HCT116 (cell line): ENCODE results near the gene CASZ1. TPM values are rescaled to one million over a fixed set of nuclear protein-coding genes. Genes with fewer than 3 reads are reported as not detected.

ENCODE experiments used
- ATAC-seq: fragments of 200-7000 bp; cut with Tn5 transposase; 2 replicates; pipeline ENCODE4 v1.9.1; 2020; ENCODE audit warnings: mild to moderate bottlenecking, moderate library complexity
- BruUV-seq: library from RNA; stranded (reverse); fragments of 400-500 nt; replicated peaks from 2 replicates; lab custom pipeline; 2021; lab: Mats Ljungman, UMichigan
- CTCF ChIA-PET: fragments of 300-600 bp; sonication (Branson Sonifier 250); formaldehyde crosslinking; loops from one replicate; lab custom pipeline; 2021; ENCODE audit warnings: antibody characterized with exemption; lab: Charles Lee
- POLR2A ChIA-PET: fragments of 300-600, 350-600 bp; sonication (Branson Sonifier 250); formaldehyde crosslinking; loops from one replicate; lab custom pipeline; 2021; ENCODE audit warnings: antibody characterized with exemption; lab: Charles Lee
- RAD21 ChIA-PET, 2 experiments: fragments of 300-600 bp; sonication (Branson Sonifier 250); formaldehyde crosslinking; loops; one replicate each; lab custom pipeline; 2023; ENCODE audit warnings: low total read pairs in 2 of 2; ENCODE audit not compliant: uncharacterized antibody in 2 of 2, unreplicated experiment in 2 of 2, low non-redundant PET in 1 of 2; lab: Charles Lee
- DNase-seq: peaks from one replicate; pipeline ENCODE4 v3.0.0-alpha.2; 2010; ENCODE audit warnings: low read depth, low spot score
- H2AFZ ChIP-seq: fragments of 200-600 bp; shearing (Covaris generic), sonication (generic); 2 replicates; pipeline ENCODE4 v1.6.1; 2017; ENCODE audit warnings: low read depth, mixed run types, mixed read lengths, antibody characterized with exemption, low read length; ENCODE audit not compliant: poor library complexity, severe bottlenecking
- H3K27ac ChIP-seq: 2 replicates; pipeline ENCODE4 v1.5.1; 2012; ENCODE audit warnings: low read depth, low read length
- H3K27me3 ChIP-seq: fragments of 200-600 bp; sonication (generic); 2 replicates; pipeline ENCODE4 v1.6.1; 2016; ENCODE audit warnings: mixed run types, low read length, mixed read lengths; ENCODE audit not compliant: insufficient read depth
- H3K36me3 ChIP-seq, 2 experiments: fragments of 200-500 bp in 1 of 2; fragments of 200-600 bp in 1 of 2; sonication (Bioruptor generic) in 1 of 2; sonication (generic) in 1 of 2; 2 replicates each; pipeline versions ENCODE4 v1.5.1 to v1.6.1; 2014 to 2016; ENCODE audit warnings: low read length in 2 of 2, inconsistent platforms in 1 of 2, mixed read lengths in 1 of 2, mixed run types in 1 of 2; ENCODE audit not compliant: insufficient read depth in 2 of 2, control insufficient read depth in 1 of 2
- H3K4me1 ChIP-seq, 2 experiments: fragments of 200-600 bp in 1 of 2; sonication (generic) in 1 of 2; 2 replicates each; pipeline versions ENCODE4 v1.5.1 to v1.6.1; 2012 to 2017; ENCODE audit warnings: low read length in 2 of 2, inconsistent platforms in 1 of 2, mild to moderate bottlenecking in 1 of 2, mixed read lengths in 1 of 2, mixed run types in 1 of 2, moderate library complexity in 1 of 2; ENCODE audit not compliant: insufficient read depth in 2 of 2, control insufficient read depth in 1 of 2
- H3K4me2 ChIP-seq: fragments of 200-600 bp; sonication (generic); 2 replicates; pipeline ENCODE4 v1.6.1; 2017; ENCODE audit warnings: mixed run types, low read length, mixed read lengths
- H3K4me3 ChIP-seq, 2 experiments: fragments of 200-600 bp in 1 of 2; sonication (generic) in 1 of 2; replicated peaks in 1 of 2; 2 replicates each; pipeline ENCODE4 v1.5.1; 2011 to 2016; ENCODE audit warnings: low read length in 2 of 2, control low read depth in 1 of 2, low read depth in 1 of 2, mild to moderate bottlenecking in 1 of 2, mixed read lengths in 1 of 2, mixed run types in 1 of 2
- H3K79me2 ChIP-seq: fragments of 200-600 bp; sonication (generic); 2 replicates; pipeline ENCODE4 v1.6.1; 2017; ENCODE audit warnings: mild to moderate bottlenecking, mixed run types, low read length, moderate library complexity, mixed read lengths; ENCODE audit not compliant: insufficient read depth
- H3K9ac ChIP-seq: fragments of 200-600 bp; sonication (generic); 2 replicates; pipeline ENCODE4 v1.6.1; 2016; ENCODE audit warnings: low read length, mixed read lengths
- H3K9me2 ChIP-seq: fragments of 200-600 bp; sonication (generic), shearing (Covaris generic); 2 replicates; pipeline ENCODE4 v1.6.1; 2017; ENCODE audit warnings: mixed run types, mild to moderate bottlenecking, moderate library complexity; ENCODE audit not compliant: insufficient read depth
- H3K9me3 ChIP-seq, 2 experiments: fragments of 200-500 bp in 1 of 2; fragments of 200-600 bp in 1 of 2; sonication (Bioruptor generic) in 1 of 2; sonication (generic) in 1 of 2; 2 replicates each; pipeline ENCODE4 v1.6.1; 2014 to 2017; ENCODE audit warnings: low read length in 2 of 2, mixed read lengths in 2 of 2, inconsistent platforms in 1 of 2, low read depth in 1 of 2, mild to moderate bottlenecking in 1 of 2, mixed run types in 1 of 2, moderate library complexity in 1 of 2; ENCODE audit not compliant: control insufficient read depth in 1 of 2, insufficient read depth in 1 of 2
- H4K20me1 ChIP-seq: fragments of 200-600 bp; sonication (generic), shearing (Covaris generic); 2 replicates; pipeline ENCODE4 v1.6.1; 2017; ENCODE audit warnings: mixed run types, mild to moderate bottlenecking, moderate library complexity; ENCODE audit not compliant: insufficient read depth
- CEBPB ChIP-seq: IDR thresholded peaks from 2 replicates; pipeline ENCODE4 v1.6.1; 2012; ENCODE audit warnings: low read depth
- EGR1 ChIP-seq: IDR thresholded peaks from 2 replicates; pipeline ENCODE4 v1.6.1; 2012; ENCODE audit warnings: low read depth
- EZH2phosphoT487 ChIP-seq: fragments of 200-600 bp; IDR thresholded peaks from 2 replicates; pipeline ENCODE4 v1.6.1; 2018; ENCODE audit warnings: antibody characterized with exemption, borderline replicate concordance
- TCF7L2 ChIP-seq: IDR thresholded peaks from 2 replicates; pipeline ENCODE4 v1.7.0; 2011; ENCODE audit warnings: borderline replicate concordance, inconsistent platforms; ENCODE audit not compliant: insufficient read depth, insufficient read length; ENCODE audit errors: extremely low read depth
- ZFX ChIP-seq: fragments of 450-650 bp; IDR thresholded peaks from 2 replicates; pipeline ENCODE4 v1.6.1; 2017
- intact Hi-C: fragments of 100-400 bp; cut with micrococcal nuclease; formaldehyde crosslinking; loops from 2 replicates; pipeline ENCODE4 v1.10.0; 2022
- total RNA-seq: library from RNA; stranded (reverse); gene quantifications from one replicate; pipeline ENCODE4 v1.2.1, GENCODE V29; 2021; ENCODE audit not compliant: unreplicated experiment
- TF ChIP-seq, protein P1 (sequence below): IDR thresholded peaks from 2 replicates; pipeline ENCODE4 v1.6.1; 2012
- TF ChIP-seq, protein P2 (sequence below), 3 experiments: fragments of 200-600 bp in 1 of 3; sonication (generic) in 1 of 3; IDR thresholded peaks in 2 of 3; conservative IDR thresholded peaks in 1 of 3; 2 replicates each; pipeline ENCODE4 v1.5.1; 2012 to 2017; ENCODE audit warnings: low read depth in 2 of 3, low read length in 2 of 3, antibody characterized with exemption in 1 of 3, borderline replicate concordance in 1 of 3, control low read depth in 1 of 3, mild to moderate bottlenecking in 1 of 3, mixed read lengths in 1 of 3, mixed run types in 1 of 3, moderate library complexity in 1 of 3; ENCODE audit not compliant: insufficient read depth in 1 of 3
- TF ChIP-seq, protein P3 (sequence below): IDR thresholded peaks from 2 replicates; pipeline ENCODE4 v1.6.1; 2011; ENCODE audit warnings: mild to moderate bottlenecking, low read length, moderate library complexity; ENCODE audit not compliant: insufficient replicate concordance; ENCODE audit errors: extremely low read depth

The CASZ1 gene
- total RNA-seq, 1 experiment from 2014 or later = 7.7 TPM

DNA sequence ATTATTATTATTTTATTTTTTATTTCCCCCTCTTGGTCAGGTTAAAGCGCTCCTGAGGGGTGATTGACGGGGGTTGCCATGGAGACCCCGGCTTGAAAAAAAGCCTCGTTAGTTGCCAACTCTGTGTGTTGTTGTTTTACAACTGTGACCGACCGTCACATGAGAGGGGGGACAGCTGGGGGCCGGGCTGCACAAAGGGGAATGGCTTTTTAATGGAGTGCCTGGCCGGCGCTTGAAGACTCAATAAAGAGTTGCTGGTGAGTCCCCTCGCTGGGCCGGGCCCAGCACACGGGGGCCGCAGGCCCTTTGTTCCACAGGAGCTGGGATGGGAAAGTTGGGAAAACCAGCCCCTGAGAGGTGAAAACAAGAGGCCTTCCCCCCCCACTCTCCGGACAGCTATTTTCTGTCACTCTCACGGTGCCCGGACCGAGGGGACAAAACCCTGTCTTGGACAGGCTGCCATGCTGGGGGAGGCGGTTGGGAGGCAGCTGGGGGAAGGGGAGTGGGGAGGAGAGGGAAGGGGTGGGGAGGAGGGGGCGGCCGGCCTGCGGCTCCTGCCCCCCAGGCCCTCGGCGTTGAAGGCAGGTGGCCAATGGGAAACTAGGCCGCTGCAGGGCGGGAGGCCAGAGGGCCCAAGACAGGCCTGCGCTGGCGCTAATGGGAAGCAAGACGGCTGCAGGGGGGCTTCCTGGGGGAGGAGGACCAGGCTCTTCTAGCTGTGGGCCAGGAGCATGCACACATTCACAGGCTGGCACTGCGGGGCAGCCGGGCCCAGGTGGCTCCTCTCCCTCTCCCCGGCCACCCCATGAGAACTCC is 67.6 kb downstream of the CASZ1 start:
- Histone ChIP-seq H3K9me3 (no peaks in the 10 kb centered on the region), H3K9ac (no peak overlapping the region), H3K4me1 (peaks cover 24 to 35% of the 10 kb centered on the region in 2 experiments), H3K27me3 (no peaks in the 10 kb centered on the region), H3K4me3 (no peak overlapping the region), H3K4me2 (no peak overlapping the region), H2AFZ (no peak overlapping the region), H4K20me1 (no peaks in the 10 kb centered on the region), H3K36me3 (no peaks in the 10 kb centered on the region), H3K79me2 (no peaks in the 10 kb centered on the region), H3K9me2 (no peaks in the 10 kb centered on the region), H3K27ac (no peak overlapping the region)
- no peak for DNase-seq
- ChIA-PET POLR2A (no interaction called here), RAD21 (no interaction called here), CTCF (no interaction called here)
- BruUV-seq = no TSS peak
- no peak for ATAC-seq
- TF ChIP-seq, protein P1, sequence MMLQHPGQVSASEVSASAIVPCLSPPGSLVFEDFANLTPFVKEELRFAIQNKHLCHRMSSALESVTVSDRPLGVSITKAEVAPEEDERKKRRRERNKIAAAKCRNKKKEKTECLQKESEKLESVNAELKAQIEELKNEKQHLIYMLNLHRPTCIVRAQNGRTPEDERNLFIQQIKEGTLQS = no peak
- TF ChIP-seq CEBPB (no peak), EGR1 (no peak), ZFX (no peak), EZH2phosphoT487 (no peak), TCF7L2 (no peak)
- TF ChIP-seq, protein P2, sequence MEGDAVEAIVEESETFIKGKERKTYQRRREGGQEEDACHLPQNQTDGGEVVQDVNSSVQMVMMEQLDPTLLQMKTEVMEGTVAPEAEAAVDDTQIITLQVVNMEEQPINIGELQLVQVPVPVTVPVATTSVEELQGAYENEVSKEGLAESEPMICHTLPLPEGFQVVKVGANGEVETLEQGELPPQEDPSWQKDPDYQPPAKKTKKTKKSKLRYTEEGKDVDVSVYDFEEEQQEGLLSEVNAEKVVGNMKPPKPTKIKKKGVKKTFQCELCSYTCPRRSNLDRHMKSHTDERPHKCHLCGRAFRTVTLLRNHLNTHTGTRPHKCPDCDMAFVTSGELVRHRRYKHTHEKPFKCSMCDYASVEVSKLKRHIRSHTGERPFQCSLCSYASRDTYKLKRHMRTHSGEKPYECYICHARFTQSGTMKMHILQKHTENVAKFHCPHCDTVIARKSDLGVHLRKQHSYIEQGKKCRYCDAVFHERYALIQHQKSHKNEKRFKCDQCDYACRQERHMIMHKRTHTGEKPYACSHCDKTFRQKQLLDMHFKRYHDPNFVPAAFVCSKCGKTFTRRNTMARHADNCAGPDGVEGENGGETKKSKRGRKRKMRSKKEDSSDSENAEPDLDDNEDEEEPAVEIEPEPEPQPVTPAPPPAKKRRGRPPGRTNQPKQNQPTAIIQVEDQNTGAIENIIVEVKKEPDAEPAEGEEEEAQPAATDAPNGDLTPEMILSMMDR (IDR thresholded peaks at IDR 0.05 in 2 of 3, conservative IDR thresholded peaks at IDR 0.05 in 1 of 3; ENCODE audit: borderline replicate concordance in 1 of 3, insufficient read depth in 1 of 3, low read depth in 2 of 3, low read length in 2 of 3) = no peak
- TF ChIP-seq, protein P3, sequence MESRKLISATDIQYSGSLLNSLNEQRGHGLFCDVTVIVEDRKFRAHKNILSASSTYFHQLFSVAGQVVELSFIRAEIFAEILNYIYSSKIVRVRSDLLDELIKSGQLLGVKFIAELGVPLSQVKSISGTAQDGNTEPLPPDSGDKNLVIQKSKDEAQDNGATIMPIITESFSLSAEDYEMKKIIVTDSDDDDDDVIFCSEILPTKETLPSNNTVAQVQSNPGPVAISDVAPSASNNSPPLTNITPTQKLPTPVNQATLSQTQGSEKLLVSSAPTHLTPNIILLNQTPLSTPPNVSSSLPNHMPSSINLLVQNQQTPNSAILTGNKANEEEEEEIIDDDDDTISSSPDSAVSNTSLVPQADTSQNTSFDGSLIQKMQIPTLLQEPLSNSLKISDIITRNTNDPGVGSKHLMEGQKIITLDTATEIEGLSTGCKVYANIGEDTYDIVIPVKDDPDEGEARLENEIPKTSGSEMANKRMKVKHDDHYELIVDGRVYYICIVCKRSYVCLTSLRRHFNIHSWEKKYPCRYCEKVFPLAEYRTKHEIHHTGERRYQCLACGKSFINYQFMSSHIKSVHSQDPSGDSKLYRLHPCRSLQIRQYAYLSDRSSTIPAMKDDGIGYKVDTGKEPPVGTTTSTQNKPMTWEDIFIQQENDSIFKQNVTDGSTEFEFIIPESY = no peak
- intact Hi-C loops = no loop called here
